ENCODE results near the gene C17orf50.
A peak's percentile ranks its signal among the peaks of the same experiment; 100 is the strongest.

C17orf50 gene

GRCh38 chr17:35791681-35792350 lies 31.1 kb downstream of the C17orf50 start:
- no peak for DNase-seq

- DNase-seq, result no peak
Measured at GRCh38 chr17:35793257-35793656, 32.6 kb downstream of the C17orf50 start.

GRCh38 chr17:35795007-35795870 lies 34.6 kb downstream of the C17orf50 start, which contains the start of gene MMP28:
Gene MMP28 (minus strand): TSS chr17:35795641. CDS start chr17:35795377, 264 bp downstream.
- DNase-seq, result peak; percentile 65

DNA sequence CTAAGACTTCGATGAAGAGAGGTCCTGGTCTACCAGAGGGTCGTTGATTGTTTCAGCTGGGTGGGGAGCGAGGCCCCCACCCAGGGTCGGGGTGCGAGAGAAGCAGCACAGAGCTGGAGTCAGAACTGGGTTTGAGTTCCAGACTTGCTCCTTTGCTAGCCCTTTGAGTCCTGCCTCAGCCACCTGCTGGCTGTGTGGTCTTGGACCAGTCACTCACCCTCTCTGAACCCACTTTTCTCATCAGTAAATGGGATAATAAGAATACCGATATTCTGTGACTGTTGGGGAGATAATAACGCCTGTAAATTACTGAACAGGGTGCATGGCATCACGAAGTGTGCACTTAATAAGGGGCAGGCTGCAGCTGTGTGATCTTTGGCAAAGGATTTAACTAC lies 35.2 kb downstream of the C17orf50 start:
- DNase-seq, result no peak

GRCh38 chr17:35796942-35797341 lies 36.3 kb downstream of the C17orf50 start:
- DNase-seq, result no peak

- DNase-seq, result no peak
Measured at GRCh38 chr17:35797370-35797769, 36.7 kb downstream of the C17orf50 start.

GRCh38 chr17:35797918-35798317 lies 37.2 kb downstream of the C17orf50 start:
- no peak for DNase-seq

DNA sequence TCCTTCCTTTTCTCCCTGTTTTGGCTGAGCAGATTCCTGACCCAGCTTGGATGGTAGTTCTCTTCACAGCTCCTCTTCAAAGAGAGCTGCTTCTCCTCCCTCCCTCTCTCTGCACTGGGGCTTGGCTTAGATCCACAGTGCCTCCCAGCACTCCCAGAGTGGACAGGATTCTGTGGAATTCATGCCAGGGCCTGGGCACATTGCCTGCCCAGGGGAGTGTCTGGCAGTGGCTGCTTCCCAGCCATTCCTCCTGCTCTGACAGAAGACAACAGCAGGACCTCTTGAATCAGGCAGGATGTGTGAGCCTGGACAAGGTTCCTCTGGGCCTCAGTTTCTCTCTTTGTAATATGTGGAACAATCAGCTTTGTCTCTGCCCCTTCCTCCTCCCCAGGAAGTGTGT lies 39.3 kb downstream of the C17orf50 start:
- no peak for DNase-seq

GRCh38 chr17:35801583-35802224 lies 41.0 kb downstream of the C17orf50 start:
- DNase-seq, result peak; percentile 64

- peak; percentile 52 for DNase-seq
Measured at GRCh38 chr17:35804658-35805192, 44.0 kb downstream of the C17orf50 start.

DNA sequence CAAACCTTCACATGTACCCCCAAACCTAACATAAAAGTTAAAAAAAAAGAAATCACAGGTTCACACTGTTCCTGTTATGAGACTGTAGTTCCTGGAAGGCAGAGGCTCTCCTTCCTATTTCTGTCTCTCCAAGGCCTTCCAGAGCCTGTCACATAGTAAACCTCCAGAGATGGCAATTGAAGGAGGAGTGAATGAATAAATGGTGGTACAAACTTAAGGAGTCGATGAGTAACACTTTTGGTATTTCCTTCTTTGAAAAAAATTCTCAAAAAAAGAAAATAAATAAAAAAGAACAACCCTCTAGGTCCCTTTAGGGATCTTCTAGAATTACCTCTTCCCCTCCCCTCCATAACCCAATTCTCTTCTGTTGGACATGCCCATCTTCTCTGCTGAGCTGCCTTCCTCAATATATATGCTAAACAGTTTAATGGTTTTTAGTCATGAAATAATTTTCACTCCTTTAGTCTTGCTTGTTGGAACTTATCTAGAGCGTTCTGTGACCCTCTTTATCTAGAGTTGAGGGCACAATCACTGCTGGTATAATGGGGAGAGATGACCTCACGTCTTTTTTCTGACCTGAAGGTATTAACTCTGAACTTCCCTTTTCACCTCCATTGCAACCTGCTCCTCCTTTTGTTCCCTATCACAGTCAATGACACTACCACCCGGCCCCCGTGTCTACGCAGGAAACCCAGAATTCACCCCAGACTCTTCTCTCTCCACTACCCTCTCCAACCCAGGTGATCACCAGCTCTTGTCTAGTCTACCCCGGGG lies 46.9 kb downstream of the C17orf50 start:
- DNase-seq, result no peak

GRCh38 chr17:35808240-35808961 lies 47.7 kb downstream of the C17orf50 start:
- DNase-seq, result no peak

- DNase-seq, result peak; percentile 95
Measured at GRCh38 chr17:35808962-35809854, 48.5 kb downstream of the C17orf50 start, which contains the start of gene TAF15. Gene TAF15 (plus strand): TSS chr17:35809484. CDS start chr17:35809570, 86 bp downstream.

DNA sequence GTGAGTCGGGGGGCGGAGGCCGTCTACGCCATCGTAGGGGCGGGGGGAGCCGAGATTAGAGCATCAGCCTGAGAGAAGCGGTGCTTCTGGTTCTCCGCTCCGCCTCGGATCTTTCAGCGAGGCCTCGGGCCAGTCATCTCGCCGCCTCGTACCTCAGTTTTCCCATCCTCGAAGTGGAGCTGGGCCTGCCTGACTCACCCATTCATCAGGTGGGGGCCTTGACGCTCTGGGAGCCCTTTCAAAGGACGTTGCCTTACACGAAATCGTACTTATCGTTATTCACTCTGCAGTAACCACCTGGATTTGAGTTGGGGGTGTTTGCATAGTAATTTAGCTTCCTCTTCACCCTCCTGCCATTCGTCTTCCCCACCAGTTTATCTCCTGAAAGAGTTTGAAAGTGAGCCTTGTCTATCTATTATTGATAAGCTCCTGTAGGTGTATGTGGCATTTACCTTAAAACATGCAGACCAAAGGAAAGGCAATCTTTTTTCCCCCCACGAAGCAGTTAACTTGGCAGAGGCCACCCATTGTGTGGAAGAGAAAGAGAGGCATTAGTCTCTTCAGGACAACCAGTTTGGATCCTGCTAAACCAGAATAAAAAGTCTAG lies 49.3 kb downstream of the C17orf50 start:
- no peak for DNase-seq

DNA sequence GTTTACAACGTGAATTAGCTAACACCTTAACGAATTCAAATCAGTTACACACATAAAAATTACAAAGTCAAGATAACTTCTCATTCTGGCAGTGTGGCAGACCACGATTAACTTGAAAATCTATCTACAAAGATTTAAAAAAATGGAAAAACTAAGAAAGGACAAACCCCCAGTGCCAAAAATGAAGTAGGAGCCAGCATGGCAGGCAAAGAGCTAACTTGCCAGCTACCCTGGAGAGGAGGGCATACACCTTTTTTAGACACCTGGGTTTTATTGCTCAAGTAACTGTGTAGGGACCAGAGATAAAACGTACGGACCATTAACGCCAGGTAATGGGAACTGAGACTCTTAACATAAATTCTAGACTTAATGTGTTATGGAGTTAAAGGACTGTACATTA lies 51.1 kb downstream of the C17orf50 start:
- DNase-seq, result no peak

- no peak for DNase-seq
Measured at GRCh38 chr17:35812456-35812855, 51.8 kb downstream of the C17orf50 start.
